HG03439 (cell line): ENCODE data around the gene NPIPB13.
"Not testable (repeated sequence)": the region's sequence is repeated elsewhere in the genome, so short reads cannot be mapped to it uniquely, and the experiment has no call there.

Experiments
- ATAC-seq: cut with Tn5 transposase; IDR thresholded peaks from one replicate; pipeline ENCODE4 v1.9.1; 2021; ENCODE audit warnings: mild to moderate bottlenecking, moderate library complexity; ENCODE audit not compliant: unreplicated experiment

NPIPB13 gene

GRCh38 chr16:30248379-30248778 lies at the start of gene NPIPB13:
Gene NPIPB13, minus strand, starts transcription at chr16:30248479. Its CDS starts 2,906 bp downstream, at chr16:30245573.
- not testable (repeated sequence) for ATAC-seq

DNA sequence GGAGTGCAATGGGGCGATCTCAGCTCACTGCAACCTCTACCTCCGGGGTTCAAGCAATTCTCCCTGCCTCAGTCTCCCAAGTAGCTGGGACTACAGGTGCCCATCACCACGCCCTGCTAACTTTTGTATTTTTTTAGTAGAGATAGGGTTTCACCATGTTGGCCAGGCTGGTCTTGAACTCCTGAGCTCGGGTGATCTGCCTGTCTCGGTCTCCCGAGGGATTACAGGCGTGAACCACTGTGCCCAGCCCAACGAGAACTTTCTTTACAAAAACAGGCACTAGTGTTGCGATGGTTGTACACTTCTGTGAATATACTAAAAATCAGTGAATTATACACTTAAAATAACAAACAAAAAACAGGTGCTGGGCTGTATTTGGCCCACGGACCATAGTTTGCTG lies 34.1 kb upstream of the NPIPB13 start:
- not testable (repeated sequence) for ATAC-seq

GRCh38 chr16:30278523-30278922 lies 30.2 kb upstream of the NPIPB13 start:
- not testable (repeated sequence) for ATAC-seq

DNA sequence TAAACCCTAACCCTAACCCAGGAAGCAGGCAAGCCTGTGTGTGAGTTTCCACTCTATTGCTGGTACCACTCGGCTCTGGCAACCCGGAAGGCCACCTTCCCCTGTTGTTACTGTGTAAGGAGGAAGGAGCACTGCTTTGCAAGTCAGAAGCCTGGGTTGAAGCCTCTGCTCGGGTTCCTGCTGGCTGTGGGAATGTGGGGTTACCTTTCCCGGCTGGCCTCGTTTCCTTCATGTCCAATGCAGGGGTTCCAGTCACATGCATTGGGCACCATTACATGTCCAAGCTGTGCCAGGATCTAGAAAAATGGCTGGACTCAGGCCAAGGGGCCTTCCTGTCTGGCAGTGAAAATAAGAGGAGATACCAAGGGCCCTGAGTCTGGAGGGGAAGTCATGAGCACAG lies 31.2 kb downstream of the NPIPB13 start:
- ATAC-seq, result not testable (repeated sequence)

GRCh38 chr16:30211414-30211813 lies 36.9 kb downstream of the NPIPB13 start:
- ATAC-seq, result not testable (repeated sequence)

DNA sequence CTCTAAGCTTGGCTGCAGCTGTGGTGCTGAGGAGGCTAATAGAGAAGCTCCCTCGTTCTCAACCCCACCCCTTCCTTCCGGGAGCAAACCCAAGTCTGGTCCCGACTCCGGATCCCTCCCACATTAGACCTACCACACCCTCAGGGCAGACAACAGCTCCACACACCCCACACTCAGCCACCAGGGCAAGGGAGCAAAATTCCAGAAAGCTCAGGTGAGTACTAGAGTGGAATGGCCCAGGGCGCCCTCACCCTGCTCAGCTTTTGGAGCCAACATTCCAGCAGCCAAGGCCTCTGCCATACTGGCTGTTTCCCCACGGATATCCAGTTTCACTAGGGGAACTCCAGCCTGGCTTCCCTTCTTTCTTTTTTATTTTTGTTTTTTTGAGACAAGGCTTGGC lies 39.2 kb downstream of the NPIPB13 start:
- not testable (repeated sequence) for ATAC-seq

GRCh38 chr16:30207063-30207704 lies 41.1 kb downstream of the NPIPB13 start:
- ATAC-seq, result not testable (repeated sequence)

DNA sequence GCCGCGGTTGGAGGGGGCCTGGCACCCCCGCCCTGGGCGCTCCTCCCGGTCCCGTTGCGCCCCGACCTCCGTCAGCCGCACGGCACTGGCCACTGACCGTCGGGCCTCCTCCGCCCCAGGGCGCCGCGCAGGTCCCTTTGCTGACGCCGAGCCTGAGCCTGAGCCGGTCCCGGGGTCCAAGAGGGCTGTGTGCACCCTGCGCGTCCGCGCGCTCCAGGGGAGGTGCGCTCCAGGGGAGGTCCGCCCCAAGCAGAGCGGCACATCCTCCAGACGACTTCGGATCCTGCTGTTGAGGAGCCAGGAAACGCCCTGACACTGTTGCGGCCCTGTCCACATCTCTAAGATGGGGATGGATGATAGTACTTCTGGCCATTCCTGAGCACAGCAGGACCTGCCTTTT lies 42.0 kb downstream of the NPIPB13 start:
- ATAC-seq, result not testable (repeated sequence)

DNA sequence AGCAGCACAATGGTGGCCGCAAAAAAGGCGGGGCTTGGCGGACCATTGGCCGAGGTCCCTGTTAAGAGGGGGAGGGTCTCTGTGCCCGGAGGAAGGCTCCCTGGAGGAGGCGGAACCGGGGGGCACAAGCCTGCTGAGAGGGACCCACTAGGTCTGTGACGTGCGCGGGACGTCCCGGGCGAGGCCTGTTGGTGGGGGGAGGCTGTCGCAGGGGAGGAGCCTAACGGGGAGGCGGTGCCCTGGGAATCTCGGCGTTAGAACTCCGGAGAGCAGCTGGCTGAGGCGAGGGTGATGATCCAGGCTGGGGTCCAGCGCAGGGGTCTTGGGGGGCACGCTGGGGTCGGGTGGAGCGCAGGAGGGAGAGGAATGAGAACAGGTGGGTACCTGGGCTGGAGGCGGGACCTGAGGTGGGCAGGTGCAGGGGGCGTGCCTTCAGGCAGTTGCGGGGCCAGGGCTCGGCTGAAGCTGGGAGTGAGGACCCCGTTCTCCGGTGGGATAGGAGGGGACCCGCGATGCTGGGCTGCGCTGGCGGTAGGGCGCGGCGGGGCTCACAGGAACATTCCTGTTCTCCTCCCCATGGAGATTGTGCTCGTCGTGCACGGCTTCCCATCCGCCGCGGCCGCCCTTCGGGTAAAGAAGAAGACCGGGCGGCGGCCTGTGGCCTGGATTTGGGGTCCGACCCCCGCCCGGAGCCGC lies 42.6 kb downstream of the NPIPB13 start:
- not testable (repeated sequence) for ATAC-seq

DNA sequence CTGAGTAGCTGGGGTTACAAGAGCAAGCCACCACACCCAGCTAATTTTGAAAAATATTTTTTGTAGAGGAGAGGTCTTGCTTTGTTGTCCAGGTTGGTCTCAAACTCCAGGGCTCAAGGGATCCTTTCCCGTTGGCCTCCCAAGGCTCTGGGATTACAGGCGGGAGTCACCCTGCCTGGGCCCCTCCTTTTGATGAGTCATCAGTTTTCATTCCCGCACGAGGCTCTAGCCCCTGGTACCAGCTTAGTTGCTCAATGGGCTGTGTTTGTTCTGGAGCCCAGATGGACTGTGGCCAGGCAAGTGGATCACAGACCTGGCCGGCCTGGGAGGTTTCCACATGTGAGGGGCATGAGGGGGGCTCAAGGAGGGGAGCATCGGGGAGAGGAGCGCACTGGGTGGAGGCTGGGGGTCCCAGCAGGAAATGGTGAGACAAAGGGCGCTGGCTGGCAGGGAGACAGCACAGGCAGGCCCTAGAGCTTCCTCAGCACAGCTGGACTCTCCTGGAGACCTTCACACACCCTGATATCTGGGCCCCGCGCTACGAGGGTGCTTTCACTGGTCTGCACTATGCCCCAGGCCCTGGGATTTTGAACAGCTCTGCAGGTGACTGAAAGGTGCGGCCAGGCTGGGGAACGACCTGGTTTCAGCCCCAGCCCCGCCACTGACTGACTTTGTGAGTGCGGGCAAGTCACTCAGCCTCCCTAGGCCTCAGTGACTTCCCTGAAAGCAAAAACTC lies 48.5 kb downstream of the NPIPB13 start:
- not testable (repeated sequence) for ATAC-seq

DNA sequence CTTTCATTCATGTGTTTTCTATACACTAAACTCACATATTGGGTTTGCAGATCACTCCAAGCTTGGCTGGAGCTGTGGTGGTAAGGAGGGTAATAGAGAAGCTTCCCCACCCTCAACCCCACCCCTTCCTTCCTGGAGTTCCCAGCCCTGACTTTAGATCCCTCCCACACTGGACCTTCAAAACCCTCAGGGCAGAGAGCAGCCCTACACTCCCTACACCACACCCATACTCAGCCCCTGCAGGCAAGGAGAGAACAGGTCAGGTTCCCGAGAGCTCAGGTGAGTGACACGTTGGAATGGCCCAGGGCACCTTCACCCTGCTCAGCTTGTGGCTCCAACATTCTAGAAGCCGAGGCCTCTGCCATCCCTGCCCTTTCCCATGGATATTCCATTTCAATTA lies 49.2 kb downstream of the NPIPB13 start, which contains the start of gene SULT1A3:
Gene SULT1A3, plus strand, starts transcription at position 207 of the 400 bp plus-strand sequence. CDS start 1,474 bp downstream, outside the sequence.
- not testable (repeated sequence) for ATAC-seq
